GM12892 (cell line): ENCODE measurements around the gene SPOCK2.

Experiments
- POLR2A ChIP-seq: IDR thresholded peaks from 2 replicates; pipeline ENCODE4 v1.6.1; 2011; ENCODE audit warnings: low read depth, low read length, control low read depth
- POLR2AphosphoS5 ChIP-seq: IDR thresholded peaks from 2 replicates; pipeline ENCODE4 v1.6.1; 2011; ENCODE audit warnings: low read depth, low read length, control low read depth

DNA sequence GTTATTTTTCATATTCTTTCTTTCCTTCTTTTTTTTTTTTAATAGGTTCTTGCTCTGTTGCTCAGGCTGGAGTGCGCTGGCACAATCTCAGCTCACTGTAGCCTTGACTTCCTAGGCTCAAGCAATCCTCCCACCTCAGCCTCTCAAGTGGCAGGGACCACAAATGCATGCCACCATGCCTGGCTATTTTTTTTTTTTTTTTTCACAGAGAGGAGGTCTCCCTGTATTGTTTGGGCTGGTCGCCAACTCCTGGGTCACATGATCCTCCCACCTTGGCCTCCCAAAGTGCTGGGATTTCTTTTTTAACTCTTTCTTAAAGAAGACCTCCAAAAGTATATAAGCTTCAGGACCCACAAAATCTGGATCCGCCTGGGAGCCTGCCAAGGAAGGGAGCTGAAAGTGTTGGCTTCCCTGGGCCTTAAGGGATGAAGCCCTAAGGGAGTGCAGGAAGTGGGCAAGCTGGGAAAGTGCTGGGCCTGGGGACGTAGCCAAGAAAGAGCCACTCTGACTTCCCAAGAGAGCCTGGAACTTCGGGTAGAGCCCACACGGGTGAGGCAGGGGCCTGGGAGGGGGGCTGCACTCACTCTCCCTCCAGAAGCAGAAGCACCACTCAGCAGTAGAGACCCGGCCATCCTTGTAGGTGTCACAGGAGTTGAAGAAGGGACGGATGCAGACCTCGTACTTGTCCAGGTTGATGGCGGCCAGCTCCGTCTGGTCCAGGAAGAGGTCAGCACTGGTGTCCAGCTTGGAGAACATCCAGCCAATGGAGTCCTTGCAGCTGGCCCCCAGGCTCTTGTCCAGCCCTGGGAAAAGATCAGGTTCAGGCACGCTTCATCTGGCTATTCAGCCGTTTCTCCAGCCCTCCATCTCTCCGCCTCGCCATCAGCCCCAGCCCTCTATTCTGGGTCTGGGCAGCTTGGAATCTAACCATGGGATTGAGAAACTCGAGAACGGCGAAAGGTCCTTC lies 21.8 kb downstream of the SPOCK2 start:
- TF ChIP-seq POLR2A, result no peak
- TF ChIP-seq POLR2AphosphoS5, result no peak
